ENCODE measurements around the gene SELL.

The SELL gene

DNA sequence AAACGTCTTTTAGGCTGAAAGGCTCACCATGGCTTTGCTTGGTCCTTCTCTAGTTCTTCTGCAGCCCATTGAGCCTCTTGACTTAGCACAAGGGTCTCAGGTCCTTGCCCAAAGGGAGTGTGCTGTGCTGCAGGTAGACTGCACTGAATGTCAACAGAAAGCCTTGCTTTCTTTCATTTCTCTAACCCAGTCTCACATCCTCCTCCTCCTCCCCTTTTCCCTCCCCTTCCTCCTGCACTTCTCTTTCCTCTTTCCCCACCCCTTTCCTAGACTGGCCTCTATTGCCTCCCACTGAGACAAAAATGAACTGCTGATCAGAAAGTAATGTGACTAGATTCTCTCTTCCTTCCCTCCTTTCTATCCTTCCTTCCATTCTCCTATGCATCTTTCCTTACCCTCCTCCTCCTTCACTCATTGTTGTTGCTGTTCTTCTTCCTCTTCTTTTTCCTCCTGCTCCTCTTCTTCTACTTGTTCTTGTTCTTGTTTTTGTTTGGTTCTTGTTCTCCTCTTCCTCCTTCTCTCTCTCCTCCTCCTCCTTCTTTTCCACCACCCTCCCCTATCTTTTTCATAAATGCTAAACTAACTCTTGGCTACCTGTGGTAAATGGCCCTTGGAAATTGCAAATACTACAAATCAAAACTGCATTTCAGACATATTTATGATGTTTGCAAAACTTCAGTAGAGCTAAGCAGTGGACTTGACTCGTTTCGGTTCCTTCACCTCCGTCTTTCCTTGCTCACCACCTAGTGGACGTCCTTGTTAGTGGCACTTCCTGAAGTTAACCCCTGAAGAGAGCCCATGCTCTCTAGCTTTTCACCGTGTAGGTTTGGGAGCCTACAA, at the start of gene SELL:
SELL (minus strand) TSS at position 152 of the 840 bp plus-strand sequence; CDS start at position 30, 122 bp downstream.
- H3K27ac Mint-ChIP-seq = peak within 1 kb of the TSS; percentile 95
- peaks cover 26% of the 10 kb centered on the region for H3K36me3 Mint-ChIP-seq (ENCODE audit: low read depth)
- peaks cover 36% of the 10 kb centered on the region for H3K4me1 Mint-ChIP-seq (ENCODE audit: low read depth)
- peak within 1 kb of the TSS; percentile 85 for H3K4me3 Mint-ChIP-seq
- peaks cover 9% of the 10 kb centered on the region for H3K9me3 Mint-ChIP-seq
- H3K27me3 Mint-ChIP-seq = peaks cover 17% of the 10 kb centered on the region

DNA sequence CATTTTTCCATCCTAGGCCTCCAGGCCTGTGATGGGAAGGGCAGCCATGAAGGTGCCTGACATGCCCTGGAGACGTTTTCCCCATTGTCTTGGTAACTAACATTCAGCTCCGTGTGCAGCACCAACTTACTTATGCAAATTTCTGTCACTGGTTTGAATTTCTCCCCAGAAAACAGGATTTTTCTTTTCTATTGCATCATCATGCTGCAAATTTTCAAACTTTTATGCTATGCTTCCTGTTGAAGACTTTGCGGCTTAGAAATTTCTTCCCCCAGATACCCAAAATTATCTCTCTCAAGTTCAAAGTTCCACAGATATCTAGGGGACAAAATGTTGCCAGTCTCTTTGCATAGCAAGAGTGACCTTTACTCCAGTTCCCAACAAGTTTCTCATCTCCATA, 47.6 kb upstream of the SELL start:
- Mint-ChIP-seq H3K9me3 (peaks cover 5% of the 10 kb centered on the region), H3K27me3 (peaks cover 3% of the 10 kb centered on the region), H3K36me3 (ENCODE audit: low read depth) (no peaks in the 10 kb centered on the region), H3K4me3 (no peak overlapping the region), H3K4me1 (ENCODE audit: low read depth) (no peaks in the 10 kb centered on the region), H3K27ac (no peak overlapping the region)

DNA sequence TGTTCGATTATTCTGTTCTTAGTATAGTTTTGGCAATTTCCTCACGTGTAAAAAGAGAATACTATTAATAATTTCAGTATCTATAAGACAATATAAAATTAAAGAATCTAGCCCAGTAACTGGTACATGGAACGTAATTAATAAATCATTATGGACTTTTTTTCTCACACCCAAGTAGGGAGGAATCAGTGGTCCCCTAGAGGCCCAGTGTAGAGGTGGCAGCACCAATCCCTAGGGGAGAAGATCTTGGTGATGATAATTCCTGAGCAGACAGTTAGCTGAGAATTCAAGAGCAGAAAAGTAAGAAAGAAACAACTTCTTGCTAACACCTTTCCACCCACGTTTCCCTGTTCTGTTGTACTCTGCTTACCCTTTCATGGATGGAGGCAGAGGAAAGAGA, 42.1 kb upstream of the SELL start:
- H3K27ac Mint-ChIP-seq = no peak overlapping the region
- no peaks in the 10 kb centered on the region for H3K36me3 Mint-ChIP-seq (ENCODE audit: low read depth)
- no peaks in the 10 kb centered on the region for H3K9me3 Mint-ChIP-seq
- peaks cover 8% of the 10 kb centered on the region for H3K27me3 Mint-ChIP-seq
- no peak overlapping the region for H3K4me3 Mint-ChIP-seq
- no peaks in the 10 kb centered on the region for H3K4me1 Mint-ChIP-seq (ENCODE audit: low read depth)

DNA sequence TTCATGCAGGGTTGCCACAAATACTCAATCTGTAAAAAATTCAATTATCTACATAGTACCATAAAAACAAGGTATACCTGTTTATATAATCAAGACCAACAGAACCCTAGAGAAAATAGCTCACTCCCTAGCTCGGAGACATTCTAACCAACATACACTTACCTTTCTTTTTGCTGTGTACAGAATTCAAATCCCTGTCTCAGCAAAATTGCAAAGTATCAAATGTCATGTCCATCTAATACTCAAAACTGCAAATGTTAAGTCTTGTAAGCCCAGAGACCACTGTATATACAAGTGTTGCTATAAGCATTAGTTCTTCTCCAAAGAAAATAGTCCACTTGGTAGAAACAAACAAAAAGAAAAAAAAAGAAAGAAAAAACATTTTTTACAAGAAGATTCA, 38.6 kb upstream of the SELL start:
- Mint-ChIP-seq H3K4me3 (no peak overlapping the region), H3K27ac (no peak overlapping the region), H3K4me1 (ENCODE audit: low read depth) (no peaks in the 10 kb centered on the region), H3K27me3 (peaks cover 4% of the 10 kb centered on the region), H3K36me3 (ENCODE audit: low read depth) (no peaks in the 10 kb centered on the region), H3K9me3 (no peaks in the 10 kb centered on the region)

DNA sequence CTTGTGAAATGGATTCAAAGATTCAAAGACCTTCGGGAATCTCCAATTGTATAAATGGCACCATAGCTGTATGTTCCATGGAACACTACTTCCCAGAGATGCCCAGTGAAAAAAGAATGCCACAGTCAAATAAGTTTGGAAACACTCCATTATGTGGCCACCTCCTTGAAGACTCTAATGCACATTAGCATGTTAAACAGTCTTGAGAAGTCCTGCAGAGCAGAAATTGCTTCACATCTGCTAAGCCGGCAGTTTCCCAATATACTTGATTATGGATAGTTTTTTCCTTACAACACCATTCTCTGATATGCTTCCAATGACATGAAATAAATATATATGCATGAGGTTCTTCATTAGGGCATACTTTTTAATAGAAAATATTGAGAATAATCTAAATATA, 35.1 kb upstream of the SELL start:
- no peaks in the 10 kb centered on the region for H3K4me1 Mint-ChIP-seq (ENCODE audit: low read depth)
- no peaks in the 10 kb centered on the region for H3K36me3 Mint-ChIP-seq (ENCODE audit: low read depth)
- no peaks in the 10 kb centered on the region for H3K27me3 Mint-ChIP-seq
- H3K9me3 Mint-ChIP-seq = no peaks in the 10 kb centered on the region
- no peak overlapping the region for H3K27ac Mint-ChIP-seq
- no peak overlapping the region for H3K4me3 Mint-ChIP-seq

DNA sequence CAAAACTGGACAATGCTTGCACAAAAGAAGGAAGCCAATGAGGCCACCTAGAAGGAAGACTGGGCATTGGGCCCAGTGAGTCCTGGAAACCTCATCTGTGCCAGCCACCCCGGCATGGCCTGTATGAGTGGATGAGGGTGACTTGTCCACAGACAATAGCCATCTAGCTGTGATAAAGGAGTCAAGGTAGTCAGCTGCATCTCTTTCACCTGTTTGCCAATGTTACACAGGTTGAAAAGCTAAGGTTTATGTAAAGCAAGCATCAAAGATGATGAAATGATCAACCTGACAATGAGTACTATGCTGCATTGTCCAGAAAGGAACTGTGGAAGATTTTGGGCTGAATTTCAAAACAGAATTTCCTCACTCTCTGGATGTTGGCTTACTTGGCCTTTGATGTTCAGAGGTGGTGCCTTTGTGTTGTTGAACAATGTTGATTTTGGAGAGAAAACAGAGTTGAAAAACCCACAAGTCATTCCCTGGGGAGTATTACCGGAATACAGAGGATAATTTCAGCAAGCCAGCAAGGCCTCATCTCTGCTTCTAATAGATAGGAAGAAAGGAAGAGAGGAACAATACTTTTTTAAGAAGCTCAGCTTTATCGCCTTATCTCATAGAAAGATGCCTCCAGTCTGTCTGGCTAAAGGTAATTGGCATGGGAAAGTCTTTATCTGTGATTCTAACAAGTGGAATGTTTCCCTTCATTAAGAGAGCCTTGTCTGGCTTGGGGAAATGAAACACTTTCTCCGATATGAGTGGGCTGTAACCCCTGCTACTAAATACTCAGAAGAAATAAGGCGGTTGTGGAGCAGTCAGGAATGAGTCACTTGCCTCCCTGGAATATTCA, 33.8 kb upstream of the SELL start:
- H3K27ac Mint-ChIP-seq = no peak overlapping the region
- no peaks in the 10 kb centered on the region for H3K4me1 Mint-ChIP-seq (ENCODE audit: low read depth)
- H3K9me3 Mint-ChIP-seq = no peaks in the 10 kb centered on the region
- peaks cover 6% of the 10 kb centered on the region for H3K27me3 Mint-ChIP-seq
- no peak overlapping the region for H3K4me3 Mint-ChIP-seq
- no peaks in the 10 kb centered on the region for H3K36me3 Mint-ChIP-seq (ENCODE audit: low read depth)

DNA sequence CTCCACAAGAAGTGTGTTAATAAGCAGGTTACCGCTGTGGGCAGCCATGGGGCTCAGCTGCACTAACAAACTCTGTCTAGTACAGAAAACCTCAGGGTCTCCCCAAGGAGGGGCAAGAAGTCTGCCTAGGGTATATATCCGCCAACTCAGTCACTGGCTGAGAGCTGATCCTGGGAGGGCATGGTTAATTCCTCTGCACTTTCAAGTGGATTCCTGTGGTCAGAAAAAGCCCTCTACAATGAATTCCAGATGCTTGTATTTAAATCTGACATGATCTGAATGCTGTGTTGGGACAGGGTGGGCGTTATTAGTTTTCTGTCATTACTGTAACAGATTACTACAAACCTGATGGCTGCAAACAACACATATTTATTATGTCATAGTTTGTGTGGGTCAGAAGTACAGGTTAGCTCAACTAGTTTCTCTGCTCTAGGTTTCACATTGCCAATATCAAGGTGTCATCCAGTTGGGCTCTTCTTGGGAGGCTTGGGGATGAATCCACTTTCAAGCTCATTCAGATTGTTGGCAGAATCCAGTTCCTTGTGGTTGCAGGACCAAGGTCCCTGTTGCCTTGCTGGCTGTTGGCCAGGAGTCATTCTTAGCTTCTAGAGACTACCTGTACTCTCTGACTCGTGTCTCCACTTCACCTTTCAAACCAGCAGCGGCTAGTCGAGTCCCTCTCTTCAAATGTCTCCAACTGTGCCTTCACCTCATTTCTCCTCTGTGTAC, 30.4 kb upstream of the SELL start:
- Mint-ChIP-seq H3K4me3 (no peak overlapping the region), H3K27me3 (peaks cover 17% of the 10 kb centered on the region), H3K9me3 (no peaks in the 10 kb centered on the region), H3K36me3 (ENCODE audit: low read depth) (no peaks in the 10 kb centered on the region), H3K27ac (no peak overlapping the region), H3K4me1 (ENCODE audit: low read depth) (no peaks in the 10 kb centered on the region)

DNA sequence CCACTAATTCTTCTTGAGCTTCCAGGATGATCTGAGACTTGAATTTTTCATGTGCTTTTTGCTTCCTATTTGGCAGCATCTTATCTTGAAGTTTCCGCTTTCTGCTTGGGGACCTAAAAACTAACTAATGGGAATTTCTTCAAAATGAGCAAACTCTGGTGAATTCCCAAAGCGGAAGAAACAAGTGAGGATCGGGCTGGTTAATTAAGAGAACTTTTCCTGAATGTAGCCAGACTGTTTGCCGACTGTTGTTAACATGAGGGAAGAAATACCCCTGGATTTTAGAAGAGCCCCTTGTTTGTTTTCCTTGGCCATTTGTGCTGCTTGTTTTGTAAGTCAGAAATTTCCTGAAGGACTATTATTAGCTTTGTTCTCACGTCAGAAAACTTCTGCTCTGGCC, 28.6 kb upstream of the SELL start:
- Mint-ChIP-seq H3K36me3 (ENCODE audit: low read depth) (no peaks in the 10 kb centered on the region), H3K27me3 (peaks cover 17% of the 10 kb centered on the region), H3K9me3 (no peaks in the 10 kb centered on the region), H3K4me1 (ENCODE audit: low read depth) (no peaks in the 10 kb centered on the region), H3K27ac (no peak overlapping the region), H3K4me3 (no peak overlapping the region)

DNA sequence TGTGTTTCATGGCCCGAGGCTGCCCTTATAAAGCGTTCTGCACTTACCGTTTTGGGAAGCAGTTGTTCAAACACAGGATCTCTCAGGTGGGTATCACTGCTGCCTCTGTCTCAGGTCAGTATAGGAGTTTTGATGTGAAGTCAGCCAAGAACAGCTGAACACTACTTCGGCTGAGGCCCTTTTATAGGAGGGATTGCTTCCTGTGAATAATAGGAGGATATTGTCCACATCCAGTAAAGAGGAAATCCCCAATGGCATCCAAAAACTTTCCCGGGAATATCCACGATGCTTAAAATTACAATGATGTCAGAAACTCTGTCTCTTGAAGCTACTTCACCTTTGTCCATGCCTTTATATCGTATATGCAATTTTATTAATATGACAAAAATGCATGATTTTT, 22.5 kb upstream of the SELL start, which contains the start of gene SELE:
SELE (minus strand) TSS at position 156 of the 400 bp plus-strand sequence. CDS start 467 bp downstream, outside the sequence.
- no peak within 1 kb of the TSS for H3K4me3 Mint-ChIP-seq
- no peaks in the 10 kb centered on the region for H3K4me1 Mint-ChIP-seq (ENCODE audit: low read depth)
- H3K27me3 Mint-ChIP-seq = peaks cover 13% of the 10 kb centered on the region
- no peak within 1 kb of the TSS for H3K27ac Mint-ChIP-seq
- H3K9me3 Mint-ChIP-seq = no peaks in the 10 kb centered on the region
- no peaks in the 10 kb centered on the region for H3K36me3 Mint-ChIP-seq (ENCODE audit: low read depth)

DNA sequence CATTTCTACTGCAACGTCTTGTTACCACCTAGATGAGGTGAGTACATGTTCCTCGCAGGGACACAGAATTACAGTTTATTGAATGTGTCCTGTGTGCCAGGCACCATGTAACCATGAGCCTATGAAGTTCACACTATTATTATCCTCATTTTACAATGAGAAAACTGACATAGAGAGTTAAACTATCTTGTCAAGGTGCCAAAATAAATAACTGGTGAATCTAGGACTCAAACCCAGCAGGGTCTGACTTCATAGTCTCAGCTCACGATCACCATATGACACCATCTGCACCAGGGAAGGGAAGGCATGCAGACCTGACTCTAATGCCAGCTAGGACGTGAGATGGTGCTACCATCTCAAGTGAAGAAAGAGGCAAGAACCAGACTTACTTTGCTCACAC, 20.0 kb upstream of the SELL start:
- Mint-ChIP-seq H3K9me3 (no peaks in the 10 kb centered on the region), H3K4me1 (ENCODE audit: low read depth) (no peaks in the 10 kb centered on the region), H3K4me3 (no peak overlapping the region), H3K27me3 (peaks cover 13% of the 10 kb centered on the region), H3K36me3 (ENCODE audit: low read depth) (no peaks in the 10 kb centered on the region), H3K27ac (no peak overlapping the region)

DNA sequence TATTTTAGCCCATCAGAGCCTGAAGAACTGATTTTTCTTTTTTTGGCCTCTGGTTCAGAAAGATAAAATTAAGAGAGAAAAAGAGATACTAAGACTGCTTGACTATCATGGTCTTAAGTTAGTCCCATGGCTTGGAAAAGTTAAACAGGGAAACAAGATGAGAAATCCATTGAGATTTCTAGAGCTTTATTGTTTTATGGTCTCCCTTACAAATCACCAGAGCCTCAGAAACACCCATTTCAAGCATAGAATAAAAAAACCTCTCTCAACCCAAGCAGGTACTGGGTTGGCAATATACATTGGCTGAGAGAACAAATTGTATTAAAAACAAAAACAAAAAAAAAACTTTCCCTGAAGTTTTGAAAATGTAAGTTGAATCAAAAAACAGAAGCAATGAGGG, 18.6 kb upstream of the SELL start:
- no peaks in the 10 kb centered on the region for H3K4me1 Mint-ChIP-seq (ENCODE audit: low read depth)
- H3K4me3 Mint-ChIP-seq = no peak overlapping the region
- H3K36me3 Mint-ChIP-seq (ENCODE audit: low read depth) = no peaks in the 10 kb centered on the region
- H3K27me3 Mint-ChIP-seq = peaks cover 13% of the 10 kb centered on the region
- no peak overlapping the region for H3K27ac Mint-ChIP-seq
- no peaks in the 10 kb centered on the region for H3K9me3 Mint-ChIP-seq

DNA sequence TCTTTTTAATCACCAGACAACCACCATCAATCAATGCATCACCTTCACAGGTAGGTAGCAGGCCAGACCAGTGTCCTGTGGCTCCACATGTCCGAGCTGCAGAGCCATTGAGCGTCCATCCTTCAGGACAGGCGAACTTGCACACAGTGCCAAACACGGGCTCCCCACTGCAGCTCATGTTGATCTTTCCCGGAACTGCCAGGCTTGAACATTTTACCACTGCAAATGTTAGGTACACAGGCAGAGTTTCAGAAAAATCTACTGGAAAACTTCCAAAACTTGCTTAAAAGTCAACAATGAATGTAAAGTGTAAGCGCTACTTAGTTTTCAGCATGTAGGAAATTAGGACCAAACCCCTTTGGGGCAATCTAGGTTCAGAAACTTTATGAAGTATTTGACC, 15.9 kb upstream of the SELL start:
- H3K27ac Mint-ChIP-seq = no peak overlapping the region
- H3K4me3 Mint-ChIP-seq = no peak overlapping the region
- no peaks in the 10 kb centered on the region for H3K4me1 Mint-ChIP-seq (ENCODE audit: low read depth)
- H3K27me3 Mint-ChIP-seq = peaks cover 5% of the 10 kb centered on the region
- H3K9me3 Mint-ChIP-seq = no peaks in the 10 kb centered on the region
- H3K36me3 Mint-ChIP-seq (ENCODE audit: low read depth) = no peaks in the 10 kb centered on the region

DNA sequence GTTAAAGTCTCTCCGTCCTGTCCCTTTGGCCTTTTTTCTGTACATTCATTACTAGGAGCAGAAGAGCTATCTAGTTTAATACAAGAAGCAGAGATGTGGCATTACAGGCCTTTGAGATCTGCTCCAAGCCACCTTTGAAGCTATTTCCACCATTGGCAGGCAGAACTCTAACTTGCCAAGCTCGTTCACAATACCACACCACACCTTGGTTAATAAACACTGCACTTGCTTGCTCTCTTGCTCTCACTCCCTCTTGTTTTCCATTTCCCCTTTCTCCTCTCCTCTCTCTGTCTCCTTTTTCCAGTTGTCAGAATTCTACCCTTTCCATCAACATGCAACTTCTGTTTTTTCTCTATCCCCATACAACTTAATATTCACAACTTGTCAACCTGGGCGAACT, 15.4 kb upstream of the SELL start:
- Mint-ChIP-seq H3K4me1 (ENCODE audit: low read depth) (no peaks in the 10 kb centered on the region), H3K9me3 (no peaks in the 10 kb centered on the region), H3K36me3 (ENCODE audit: low read depth) (no peaks in the 10 kb centered on the region)

DNA sequence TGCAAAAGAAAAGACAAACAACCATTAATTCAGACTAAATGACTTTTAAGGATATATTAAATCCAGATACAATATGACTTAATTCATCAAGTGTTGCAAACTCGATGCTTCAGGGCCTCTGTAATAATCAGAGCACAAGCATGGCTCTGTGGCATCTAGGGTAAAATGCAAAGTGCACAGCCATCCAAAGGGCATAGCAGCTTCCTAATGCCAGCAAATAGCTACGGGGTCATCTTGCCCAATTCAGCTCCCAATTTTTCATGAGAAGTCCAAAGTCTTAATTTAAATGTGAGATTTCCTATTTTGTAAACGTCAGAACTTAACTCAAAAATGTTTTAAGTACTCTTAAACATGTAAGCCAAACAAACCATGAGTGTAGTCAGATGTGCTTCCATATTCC, 14.5 kb upstream of the SELL start:
- H3K9me3 Mint-ChIP-seq = no peaks in the 10 kb centered on the region

More for the DNA sequence above, 15.4 kb upstream of the SELL start:
- Mint-ChIP-seq H3K27me3 (peaks cover 5% of the 10 kb centered on the region), H3K27ac (no peak overlapping the region), H3K4me3 (no peak overlapping the region)

DNA sequence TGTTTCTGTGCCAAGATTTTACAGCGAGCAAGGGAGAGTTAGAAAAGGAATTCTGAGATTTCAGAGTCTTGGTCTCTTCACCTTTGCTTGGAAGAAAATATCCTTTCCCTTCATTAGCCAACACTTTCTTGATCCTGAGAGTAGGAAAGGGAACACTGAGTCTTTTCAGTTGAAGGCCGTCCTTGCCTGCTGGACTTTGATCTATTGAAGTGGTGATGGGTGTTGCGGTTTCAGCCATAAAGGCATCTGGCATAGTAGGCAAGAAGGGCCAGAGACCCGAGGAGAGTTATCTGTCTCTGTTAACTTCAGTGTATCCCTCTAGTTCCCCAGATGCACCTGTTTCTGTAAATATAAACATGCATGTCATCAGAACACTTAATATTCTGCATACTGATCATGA, 12.7 kb upstream of the SELL start:
- H3K4me1 Mint-ChIP-seq (ENCODE audit: low read depth) = no peaks in the 10 kb centered on the region
- H3K27ac Mint-ChIP-seq = no peak overlapping the region
- no peak overlapping the region for H3K4me3 Mint-ChIP-seq
- no peaks in the 10 kb centered on the region for H3K9me3 Mint-ChIP-seq
- no peaks in the 10 kb centered on the region for H3K27me3 Mint-ChIP-seq
- no peaks in the 10 kb centered on the region for H3K36me3 Mint-ChIP-seq (ENCODE audit: low read depth)

More for the DNA sequence above, 14.5 kb upstream of the SELL start:
- Mint-ChIP-seq H3K4me1 (ENCODE audit: low read depth) (no peaks in the 10 kb centered on the region), H3K36me3 (ENCODE audit: low read depth) (no peaks in the 10 kb centered on the region), H3K27me3 (peaks cover 3% of the 10 kb centered on the region), H3K27ac (no peak overlapping the region), H3K4me3 (no peak overlapping the region)

Data from stimulated activated naive CD8-positive, alpha-beta T cell treated with anti-CD3 and anti-CD28 coated beads, Interleukin-15, Interleukin-2, amounts not matched to agents 100 ng/mL and 50 ng/mL, for 24 hours (primary cell).